H4 (cell line): ENCODE measurements around the gene DGCR2. TPM values are rescaled to one million over a fixed set of nuclear protein-coding genes. Genes with fewer than 3 reads are reported as not detected.
"Not testable (repeated sequence)": the region's sequence is repeated elsewhere in the genome, so short reads cannot be mapped to it uniquely, and the experiment has no call there.

Source experiments
- DNase-seq: peaks from one replicate; pipeline ENCODE4 v3.0.0-alpha.2; 2015; ENCODE audit warnings: low spot score
- total RNA-seq: library from RNA; depleted of rRNA; stranded (reverse); fragments of >200 nt; shearing (Covaris generic); gene quantifications from 2 replicates; pipeline ENCODE4 v1.2.3, GENCODE V29; 2014

Gene DGCR2
- total RNA-seq, 1 experiment from 2014 or later = 19.1 TPM

GRCh38 chr22:19109198-19110063 lies 12.8 kb downstream of the DGCR2 start:
- peak; percentile 32 for DNase-seq

DNA sequence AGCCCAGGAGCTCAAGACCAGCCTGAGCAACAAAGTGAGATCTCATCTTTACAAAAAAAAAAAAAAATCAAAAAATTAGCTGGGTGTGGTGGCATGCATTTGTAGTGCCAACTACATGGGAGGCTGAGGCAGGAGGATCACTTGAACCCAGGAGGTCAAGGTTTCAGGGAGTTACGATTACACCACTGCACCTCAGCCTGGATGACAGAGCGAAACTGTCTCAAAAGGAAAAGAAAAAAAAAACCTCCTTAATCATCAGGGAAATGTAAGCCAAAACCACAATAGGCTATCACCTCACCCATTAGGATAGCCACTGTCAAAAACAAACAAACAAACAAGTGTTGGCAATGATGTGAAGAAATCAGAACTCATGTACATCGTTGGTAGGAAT lies 13.4 kb downstream of the DGCR2 start:
- no peak for DNase-seq

- no peak for DNase-seq
These were observed 14.5 kb downstream of the DGCR2 start for GRCh38 chr22:19107730-19108074.

- DNase-seq = no peak
These were observed 15.1 kb downstream of the DGCR2 start for GRCh38 chr22:19106886-19107729.

DNA sequence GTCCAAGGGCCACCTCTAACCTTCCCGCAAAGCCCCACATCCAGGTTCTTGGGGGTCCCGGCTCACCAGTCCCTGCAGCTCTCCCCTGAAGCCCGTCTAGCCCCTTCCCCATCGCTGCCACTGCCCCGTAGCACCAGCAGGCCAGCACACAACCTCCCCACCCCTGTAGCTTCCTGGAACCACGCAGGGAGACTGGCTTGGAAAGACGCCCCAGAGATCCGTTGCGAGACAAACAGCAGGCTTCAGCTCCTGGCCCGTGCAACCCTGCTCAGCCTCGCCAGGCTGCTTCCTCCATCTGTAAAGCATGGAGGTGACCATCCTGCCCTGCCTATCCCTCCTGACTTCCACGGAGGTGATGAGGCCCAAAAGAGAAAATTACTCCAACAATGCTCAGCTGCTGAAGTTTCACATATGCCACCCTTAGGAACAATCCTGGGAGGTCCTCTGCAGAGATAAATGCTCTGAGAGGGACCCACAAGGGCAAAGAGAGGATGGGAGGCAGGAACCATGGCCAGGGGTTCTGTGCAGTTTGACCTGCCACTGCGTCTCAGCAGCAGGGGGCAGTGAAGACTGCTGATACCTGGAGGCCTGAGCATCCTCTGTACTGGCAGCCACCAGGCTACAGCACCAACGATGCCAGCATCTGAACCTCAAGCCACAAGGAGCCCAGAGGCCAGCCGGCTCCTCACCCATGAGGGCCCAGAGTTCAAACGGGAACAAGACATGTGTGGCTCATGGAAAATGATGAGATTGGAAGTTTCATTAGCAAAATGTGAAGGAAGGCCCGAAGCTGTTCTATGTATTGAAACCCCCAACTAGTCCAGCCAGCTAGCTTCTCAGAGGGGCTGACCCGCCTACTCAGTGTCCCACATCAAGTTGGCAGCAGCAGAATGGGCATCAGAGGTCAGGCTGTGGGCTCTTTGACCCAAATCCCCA lies 16.1 kb downstream of the DGCR2 start:
- DNase-seq = no peak

DNA sequence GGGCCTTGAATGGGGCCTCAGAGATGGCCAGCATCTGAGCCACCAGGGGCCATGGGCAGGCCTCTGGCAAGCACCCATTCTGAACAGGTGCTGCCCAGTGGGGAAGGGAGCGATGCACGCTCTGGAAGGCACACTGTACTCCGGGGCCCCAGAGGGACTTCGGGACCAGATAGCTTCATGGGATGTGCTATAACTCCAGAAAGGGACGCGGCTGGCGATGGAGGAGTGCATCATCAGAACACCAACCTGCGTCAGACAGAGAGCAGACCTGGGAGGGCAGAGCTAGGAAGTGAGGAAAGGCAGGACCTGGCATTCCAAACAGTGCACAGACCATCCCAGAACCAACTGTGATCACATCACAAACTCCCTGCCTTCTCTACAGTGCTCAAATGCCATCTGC lies 16.8 kb downstream of the DGCR2 start:
- DNase-seq = no peak

DNA sequence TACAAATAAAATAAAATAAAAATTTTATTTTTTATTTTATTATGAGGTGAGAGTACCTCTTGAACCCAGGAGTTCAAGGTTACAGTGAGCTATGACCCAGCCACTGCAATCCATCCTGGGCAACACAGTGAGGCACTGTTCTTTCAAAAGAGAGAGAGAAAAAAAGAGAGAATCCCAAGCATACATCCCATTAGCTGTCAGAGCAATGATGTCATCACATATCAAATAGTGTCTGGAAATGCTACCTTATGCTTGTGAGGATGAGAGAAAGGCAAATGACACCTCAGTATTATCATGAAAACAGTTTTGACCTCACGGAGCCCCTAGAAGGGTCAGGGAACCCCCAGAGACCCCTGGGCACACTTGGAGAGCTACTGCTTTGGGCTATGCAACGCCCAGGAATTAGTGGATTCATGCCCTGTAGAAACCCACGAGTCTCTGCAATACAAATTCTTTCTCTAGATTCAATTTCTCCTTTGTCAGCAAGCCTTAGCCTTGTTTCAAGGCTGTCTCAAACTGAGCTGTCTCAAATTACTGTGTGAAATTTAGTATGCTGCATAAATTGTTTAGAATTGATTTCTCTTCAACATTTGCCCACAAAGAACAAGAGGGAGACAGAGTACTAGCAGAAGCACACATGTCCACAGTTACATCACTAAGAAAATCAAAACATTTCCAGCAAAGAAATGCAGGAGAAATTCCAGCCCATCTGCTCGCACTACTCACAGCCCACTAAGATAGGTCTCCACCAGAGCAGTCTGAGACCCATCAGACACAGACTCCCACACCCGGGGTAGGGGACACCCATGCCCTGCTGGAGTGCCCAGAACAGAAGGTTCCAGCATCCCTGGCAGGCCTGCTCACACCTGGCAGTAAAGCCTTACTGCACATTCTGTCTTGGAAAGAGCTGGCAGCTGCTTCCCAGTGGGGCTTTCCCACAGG lies 18.1 kb downstream of the DGCR2 start:
- no peak for DNase-seq

GRCh38 chr22:19098157-19098556 lies 24.1 kb downstream of the DGCR2 start:
- no peak for DNase-seq

- DNase-seq = no peak
These were observed 24.7 kb downstream of the DGCR2 start for GRCh38 chr22:19097518-19097917.

GRCh38 chr22:19096555-19096954 lies 25.7 kb downstream of the DGCR2 start:
- DNase-seq = no peak

DNA sequence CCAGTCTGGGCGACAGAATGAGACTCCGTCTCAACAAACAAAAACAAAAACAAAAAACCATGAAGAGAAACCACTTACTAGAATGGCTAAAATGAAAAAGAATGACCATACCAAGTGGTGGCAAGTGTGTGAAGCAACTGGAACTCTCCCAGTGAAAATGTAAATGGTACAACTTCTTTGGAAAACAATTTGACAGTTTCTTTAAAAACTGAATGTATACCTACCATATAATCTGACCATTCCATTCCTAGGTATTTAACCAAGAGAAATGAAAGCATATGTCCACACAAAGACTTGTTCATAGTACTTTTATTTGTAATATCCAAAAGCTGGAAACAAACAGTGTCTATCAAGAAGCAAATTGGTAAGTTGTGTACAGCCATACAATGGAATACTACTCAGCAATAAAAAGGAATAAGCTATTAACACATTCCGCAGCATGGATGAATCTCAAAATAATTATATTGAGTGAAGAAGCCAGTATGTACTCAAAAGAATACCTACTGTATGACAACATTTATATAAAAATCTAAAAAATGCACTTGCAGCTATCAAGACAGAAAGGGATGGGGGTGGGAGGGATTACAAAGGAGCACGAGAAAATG lies 27.7 kb downstream of the DGCR2 start:
- DNase-seq = no peak

DNA sequence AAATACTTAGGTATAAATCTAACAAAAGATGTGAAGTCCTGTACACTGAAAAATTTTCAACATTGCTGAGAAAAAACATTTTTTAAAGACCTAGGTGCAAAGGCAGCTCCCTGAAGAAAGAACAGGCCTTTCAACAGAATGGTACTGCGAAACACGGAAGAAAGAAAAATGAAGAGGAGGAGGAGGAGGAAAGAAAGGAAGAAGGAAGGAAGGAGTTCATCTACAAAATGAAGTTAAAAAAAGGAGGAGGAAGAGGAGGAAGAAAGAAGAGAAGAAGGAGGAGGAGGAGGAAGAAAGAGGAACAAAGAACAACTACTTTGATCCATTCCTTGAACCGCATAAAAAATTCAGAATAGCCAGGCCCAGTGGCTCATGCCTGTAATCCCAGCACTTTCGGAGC lies 29.5 kb downstream of the DGCR2 start:
- DNase-seq = no peak

GRCh38 chr22:19090586-19091127 lies 31.6 kb downstream of the DGCR2 start:
- no peak for DNase-seq

DNA sequence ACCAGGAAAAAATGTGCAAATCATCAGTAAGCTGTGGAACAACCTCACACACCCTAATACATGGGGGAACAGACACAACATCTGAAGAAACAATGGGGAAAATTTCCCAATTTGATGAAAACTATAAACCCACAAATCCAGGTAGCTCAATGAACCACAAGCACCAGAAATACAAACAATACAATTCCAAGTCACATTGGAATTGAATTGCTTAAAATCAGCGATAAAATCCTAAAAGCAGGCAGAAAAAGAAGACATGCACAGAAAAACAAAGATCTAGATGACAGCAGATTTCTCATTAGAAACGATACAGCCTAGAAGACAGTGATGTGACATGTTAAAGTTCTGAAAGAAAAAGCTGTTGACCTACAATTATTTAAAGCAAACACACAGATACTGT lies 32.0 kb downstream of the DGCR2 start:
- DNase-seq = no peak

DNA sequence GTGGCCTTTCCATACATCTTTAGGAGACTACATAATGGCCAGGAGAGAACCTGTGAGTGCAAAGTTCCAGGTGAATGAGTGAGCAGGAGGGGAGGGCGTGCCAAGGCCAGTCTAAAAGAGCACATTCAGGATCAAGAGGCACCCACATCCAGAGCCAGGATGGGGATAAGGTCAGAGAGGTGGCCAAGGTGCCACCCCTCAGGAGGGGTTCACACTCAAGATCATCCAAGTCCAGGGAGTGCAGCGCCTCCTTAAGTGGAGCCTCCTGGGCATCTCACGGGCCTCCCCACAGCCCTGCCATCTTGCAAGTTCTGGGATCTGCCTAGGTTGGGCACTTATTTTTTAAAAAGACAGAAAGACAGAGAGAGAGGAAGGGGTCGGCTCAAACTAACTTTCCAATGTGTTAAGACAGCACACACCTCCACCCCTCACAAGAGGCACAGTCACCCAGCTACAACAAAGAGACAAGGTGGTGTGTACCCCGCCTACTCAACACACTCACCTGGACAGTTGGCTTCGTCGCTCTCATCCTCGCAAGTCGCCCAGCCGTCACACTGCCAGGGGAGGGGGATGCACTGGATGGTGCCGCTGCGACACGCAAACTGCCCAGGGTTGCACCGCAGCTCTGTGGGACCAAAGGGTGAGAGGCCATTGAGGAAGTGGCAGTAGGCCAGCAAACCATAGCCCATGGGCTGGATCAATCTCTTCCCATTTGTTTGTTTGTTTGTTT lies 33.2 kb downstream of the DGCR2 start:
- no peak for DNase-seq

- no peak for DNase-seq
These were observed 35.3 kb downstream of the DGCR2 start for GRCh38 chr22:19086896-19087295.

DNA sequence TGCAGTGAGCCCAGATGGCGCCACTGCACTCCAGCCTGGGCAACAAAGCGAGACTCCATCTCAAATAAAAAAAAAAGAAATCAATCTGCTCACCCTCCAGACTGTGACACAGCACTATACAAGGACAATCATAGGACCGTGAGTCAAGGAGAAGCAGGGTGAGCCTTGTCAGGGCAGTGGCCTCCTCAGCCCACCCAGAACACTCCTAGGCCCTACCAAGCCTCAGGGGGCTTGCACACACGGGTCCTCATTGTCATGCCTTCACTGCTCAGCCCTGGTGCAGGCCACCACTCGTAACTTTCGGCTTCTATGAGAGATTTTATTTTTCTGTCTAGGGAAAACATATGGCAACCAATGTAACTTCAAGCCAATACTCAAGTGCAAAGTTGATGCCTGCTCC lies 35.8 kb downstream of the DGCR2 start:
- no peak for DNase-seq

DNA sequence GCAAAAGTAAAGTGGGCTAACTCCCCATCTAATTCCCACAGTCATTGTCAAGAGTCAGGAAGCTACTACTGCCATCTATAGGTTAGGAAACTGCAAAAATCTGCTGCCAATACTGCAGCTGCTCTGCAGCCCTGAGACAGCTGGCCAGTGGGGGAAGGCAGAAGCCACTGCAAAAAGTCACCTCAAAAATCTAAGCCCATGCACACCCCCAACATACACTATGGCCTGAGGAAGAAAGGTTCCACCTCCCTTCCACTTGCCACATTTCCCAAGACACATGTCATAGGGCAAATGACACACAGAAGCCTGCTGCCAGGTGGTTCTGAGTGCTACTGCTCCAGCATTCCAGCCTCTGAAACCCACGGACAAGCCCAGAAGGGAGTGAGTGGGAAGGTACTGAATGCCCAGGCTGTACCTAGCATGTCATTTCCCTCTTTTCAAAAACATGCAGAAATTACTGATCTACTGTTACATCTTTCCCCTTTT lies 36.9 kb downstream of the DGCR2 start:
- DNase-seq = peak; percentile 25

DNA sequence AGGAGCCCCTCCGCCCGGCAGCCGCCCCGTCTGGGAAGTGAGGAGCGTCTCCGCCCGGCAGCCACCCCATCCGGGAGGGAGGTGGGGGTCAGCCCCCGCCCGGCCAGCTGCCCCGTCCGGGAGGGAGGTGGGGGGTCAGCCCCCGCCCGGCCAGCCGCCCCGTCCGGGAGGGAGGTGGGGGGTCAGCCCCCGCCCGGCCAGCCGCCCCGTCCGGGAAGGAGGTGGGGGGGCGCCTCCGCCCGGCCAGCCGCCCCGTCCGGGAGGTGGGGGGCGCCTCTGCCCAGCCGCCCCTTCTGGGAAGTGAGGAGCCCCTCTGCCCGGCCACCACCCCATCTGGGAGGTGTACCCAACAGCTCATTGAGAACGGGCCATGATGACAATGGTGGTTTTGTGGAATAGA lies 37.6 kb downstream of the DGCR2 start:
- DNase-seq = not testable (repeated sequence)
